SU-DHL-6 (cell line): ENCODE data around the gene MEIOB.

Experiments used
- H2AFZ ChIP-seq: fragments of 200-600 bp; sonication (generic); 2 replicates; pipeline ENCODE4 v1.6.1; 2014; ENCODE audit warnings: low read depth, mild to moderate bottlenecking, moderate library complexity, mixed read lengths, antibody characterized with exemption, low read length; ENCODE audit not compliant: severe bottlenecking
- H3F3A ChIP-seq: fragments of 200-600 bp; shearing (Covaris generic); 2 replicates; pipeline ENCODE4 v1.6.0; 2016; ENCODE audit warnings: antibody characterized with exemption, mild to moderate bottlenecking; ENCODE audit not compliant: insufficient read depth
- H3K27ac ChIP-seq: fragments of 200-600 bp; sonication (generic); 2 replicates; pipeline ENCODE4 v1.5.1; 2016; ENCODE audit warnings: low read depth, mild to moderate bottlenecking, low read length, moderate library complexity, mixed read lengths
- H3K27me3 ChIP-seq: fragments of 200-600 bp; sonication (generic), shearing (Covaris generic); 2 replicates; pipeline ENCODE4 v1.6.0; 2014; ENCODE audit warnings: mild to moderate bottlenecking, low read length
- H3K36me3 ChIP-seq: fragments of 200-600 bp; sonication (generic); 2 replicates; pipeline ENCODE4 v1.6.1; 2014; ENCODE audit warnings: mild to moderate bottlenecking, low read length, mixed read lengths
- H3K4me2 ChIP-seq: fragments of 300-600, 200-600 bp; shearing (Covaris generic), sonication (generic); 2 replicates; pipeline ENCODE4 v1.6.0; 2014; ENCODE audit warnings: low read length, low read depth, mild to moderate bottlenecking; ENCODE audit not compliant: poor library complexity, severe bottlenecking
- H3K4me3 ChIP-seq: fragments of 200-600 bp; sonication (generic); 2 replicates; pipeline ENCODE4 v1.5.1; 2014; ENCODE audit warnings: antibody characterized with exemption, low read length, mild to moderate bottlenecking, mixed read lengths; ENCODE audit not compliant: insufficient read depth, poor library complexity, severe bottlenecking
- H3K79me2 ChIP-seq: fragments of 200-600 bp; sonication (generic); 2 replicates; pipeline ENCODE4 v1.6.1; 2014; ENCODE audit warnings: mild to moderate bottlenecking, low read length, moderate library complexity; ENCODE audit not compliant: insufficient read depth
- H3K9ac ChIP-seq: fragments of 200-600 bp; sonication (generic); 2 replicates; pipeline ENCODE4 v1.7.0; 2014; ENCODE audit warnings: mild to moderate bottlenecking, low read length
- H3K9me2 ChIP-seq: fragments of 200-600 bp; sonication (generic); replicated peaks from 2 replicates; pipeline ENCODE4 v1.6.1; 2014; ENCODE audit warnings: low read length; ENCODE audit not compliant: insufficient read depth
- H3K9me3 ChIP-seq: fragments of 200-600 bp; sonication (generic); 2 replicates; pipeline ENCODE4 v1.6.1; 2014; ENCODE audit warnings: low read length, mixed read lengths; ENCODE audit not compliant: insufficient read depth
- H4K20me1 ChIP-seq: fragments of 200-600 bp; sonication (generic); 2 replicates; pipeline ENCODE4 v1.6.1; 2014; ENCODE audit warnings: low read depth, mild to moderate bottlenecking, antibody characterized with exemption, low read length, moderate library complexity, mixed read lengths
- CTCF ChIP-seq: fragments of 200-600 bp; sonication (generic); IDR thresholded peaks from one replicate; pipeline ENCODE4 v1.5.1; 2017; ENCODE audit warnings: antibody characterized with exemption, mild to moderate bottlenecking, low read length, moderate library complexity; ENCODE audit not compliant: insufficient read depth, poor library complexity, severe bottlenecking
- EZH2phosphoT487 ChIP-seq: fragments of 200-600 bp; sonication (generic), shearing (Covaris generic); conservative IDR thresholded peaks from 2 replicates; pipeline ENCODE4 v1.6.1; 2018; ENCODE audit warnings: mild to moderate bottlenecking, antibody characterized with exemption, low read length, moderate library complexity, mixed read lengths

The MEIOB gene

GRCh38 chr16:1859650-1860049 is 12.3 kb downstream of the MEIOB start:
- TF ChIP-seq CTCF (no peak), EZH2phosphoT487 (no peak)
- Histone ChIP-seq H3K9ac (no peak overlapping the region), H3K27ac (no peak overlapping the region), H3K36me3 (no peaks in the 10 kb centered on the region), H3K9me3 (no peaks in the 10 kb centered on the region), H3F3A (no peaks in the 10 kb centered on the region; the same call in 1 of the 2 replicates), H2AFZ (no peak overlapping the region), H3K79me2 (no peaks in the 10 kb centered on the region), H4K20me1 (no peaks in the 10 kb centered on the region), H3K9me2 (no peaks in the 10 kb centered on the region), H3K27me3 (no peaks in the 10 kb centered on the region), H3K4me2 (no peak overlapping the region), H3K4me3 (no peak overlapping the region)

GRCh38 chr16:1858189-1858865 is 13.6 kb downstream of the MEIOB start:
- Histone ChIP-seq H4K20me1 (no peaks in the 10 kb centered on the region), H3K27ac (no peak overlapping the region), H3K9ac (no peak overlapping the region), H3F3A (no peaks in the 10 kb centered on the region; the same call in 1 of the 2 replicates), H2AFZ (no peak overlapping the region), H3K79me2 (no peaks in the 10 kb centered on the region), H3K4me3 (no peak overlapping the region), H3K9me3 (no peaks in the 10 kb centered on the region), H3K27me3 (no peaks in the 10 kb centered on the region), H3K9me2 (no peaks in the 10 kb centered on the region), H3K36me3 (no peaks in the 10 kb centered on the region), H3K4me2 (no peak overlapping the region)
- TF ChIP-seq CTCF, result no peak
- TF ChIP-seq EZH2phosphoT487, result no peak

GRCh38 chr16:1857433-1858097 is 14.4 kb downstream of the MEIOB start:
- Histone ChIP-seq H2AFZ (no peak overlapping the region), H3K9ac (no peak overlapping the region), H3K27me3 (no peaks in the 10 kb centered on the region), H3K79me2 (no peaks in the 10 kb centered on the region), H3F3A (no peaks in the 10 kb centered on the region; the same call in 1 of the 2 replicates), H4K20me1 (no peaks in the 10 kb centered on the region), H3K9me3 (no peaks in the 10 kb centered on the region), H3K9me2 (no peaks in the 10 kb centered on the region), H3K4me3 (no peak overlapping the region), H3K4me2 (no peak overlapping the region), H3K36me3 (no peaks in the 10 kb centered on the region), H3K27ac (no peak overlapping the region)
- TF ChIP-seq EZH2phosphoT487 (no peak), CTCF (no peak)
